ENCODE results near the gene TMEM121.
A peak's percentile ranks its signal among the peaks of the same experiment; 100 is the strongest.
"Not testable (repeated sequence)": the region's sequence is repeated elsewhere in the genome, so short reads cannot be mapped to it uniquely, and the experiment has no call there.

Gene TMEM121

DNA sequence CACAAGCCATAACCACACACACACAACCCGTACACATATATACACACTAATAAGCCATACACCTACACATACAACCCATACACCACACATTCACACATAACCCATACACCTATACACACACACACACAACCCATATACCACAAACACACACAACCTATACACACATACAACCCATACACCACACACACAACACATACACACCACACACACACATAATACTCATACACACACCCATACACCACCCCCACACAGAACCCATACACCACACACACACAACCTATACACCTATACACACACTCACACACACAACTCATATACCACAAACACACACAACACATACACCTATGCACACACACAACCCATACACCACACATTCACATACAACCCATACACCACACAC is 44.1 kb downstream of the TMEM121 start:
- no peak for DNase-seq (ENCODE audit: low spot score)

DNA sequence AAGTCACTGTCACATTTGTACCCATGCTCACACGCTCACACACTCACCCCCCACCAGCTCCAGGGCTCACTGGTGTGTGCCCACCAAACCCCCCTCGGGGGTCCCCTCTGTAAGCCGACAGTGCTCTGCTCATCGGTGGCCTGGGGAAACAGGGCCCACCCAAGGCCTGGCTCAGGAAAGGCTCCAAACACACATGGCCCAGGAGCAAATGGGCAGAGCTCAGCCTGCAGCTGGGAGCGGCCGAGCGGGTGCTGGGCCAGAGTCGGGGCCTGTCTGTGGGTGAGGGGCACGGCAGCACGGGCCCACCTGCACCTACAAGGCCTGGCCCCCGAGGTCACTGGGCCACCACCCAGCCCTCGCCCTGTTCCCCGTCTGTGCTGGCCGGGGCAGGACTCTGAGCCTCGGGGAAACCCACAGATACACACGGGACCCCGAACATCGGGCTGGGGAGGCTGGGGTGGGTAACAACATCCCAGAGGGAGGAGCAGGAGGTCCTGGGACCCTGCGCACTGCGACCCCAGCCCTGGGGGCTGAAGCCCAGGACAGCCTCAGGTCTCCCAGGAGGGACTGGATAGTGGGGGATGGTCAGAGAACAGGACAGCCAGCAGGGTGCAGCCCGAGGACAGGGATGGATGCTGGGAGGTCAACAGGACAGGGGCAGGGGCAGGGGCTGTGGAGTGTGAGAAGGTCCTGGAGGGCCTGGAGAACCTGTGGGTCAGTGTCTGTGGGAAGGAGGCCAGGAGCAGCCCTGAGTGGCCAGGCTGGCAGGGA is 45.0 kb downstream of the TMEM121 start:
- DNase-seq (ENCODE audit: low spot score): peak; percentile 41

GRCh38 chr14:105572063-105572462 is 45.7 kb downstream of the TMEM121 start:
- DNase-seq (ENCODE audit: low spot score): peak; percentile 57

DNA sequence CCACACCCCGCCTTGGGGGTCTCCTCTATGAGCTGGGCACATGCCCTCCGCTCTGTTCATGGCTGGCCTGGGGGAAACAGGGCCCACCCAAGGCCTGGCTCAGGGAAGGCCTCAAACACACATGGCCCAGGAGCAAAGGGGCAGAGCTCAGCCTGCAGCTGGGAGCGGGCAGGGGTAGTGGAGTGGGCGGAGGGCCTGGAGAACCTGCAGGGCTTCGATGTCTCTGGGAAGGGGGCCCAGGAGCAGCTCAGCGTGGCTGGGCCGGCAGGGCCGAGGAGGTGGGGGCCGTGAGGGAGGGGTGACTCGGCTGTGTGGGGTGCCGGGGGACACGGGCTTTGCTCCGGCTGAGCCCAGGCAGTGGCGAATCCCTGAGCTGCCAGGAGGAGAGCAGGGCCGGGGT is 47.5 kb downstream of the TMEM121 start:
- DNase-seq (ENCODE audit: low spot score): peak; percentile 27

DNA sequence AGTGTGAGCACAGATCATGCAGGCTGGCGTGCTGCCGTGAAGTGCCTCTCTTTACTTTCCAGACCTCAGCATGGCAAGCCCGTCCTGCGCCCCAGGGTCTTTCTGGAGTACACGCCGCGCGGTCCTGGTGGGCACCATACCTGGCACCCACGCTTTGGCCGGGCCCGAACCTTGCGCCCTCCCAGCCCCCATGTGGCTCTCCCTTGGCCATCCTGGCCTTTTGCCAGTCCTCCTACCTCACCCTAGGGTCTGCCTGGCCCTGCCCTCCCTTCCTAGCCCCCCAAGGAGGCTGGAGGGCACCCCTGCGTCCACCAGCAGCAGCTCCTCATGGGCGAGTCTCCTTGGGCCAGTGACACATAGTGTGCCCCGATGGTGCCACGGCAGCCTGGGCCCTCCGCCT is 48.0 kb downstream of the TMEM121 start:
- DNase-seq (ENCODE audit: low spot score): not testable (repeated sequence)

DNA sequence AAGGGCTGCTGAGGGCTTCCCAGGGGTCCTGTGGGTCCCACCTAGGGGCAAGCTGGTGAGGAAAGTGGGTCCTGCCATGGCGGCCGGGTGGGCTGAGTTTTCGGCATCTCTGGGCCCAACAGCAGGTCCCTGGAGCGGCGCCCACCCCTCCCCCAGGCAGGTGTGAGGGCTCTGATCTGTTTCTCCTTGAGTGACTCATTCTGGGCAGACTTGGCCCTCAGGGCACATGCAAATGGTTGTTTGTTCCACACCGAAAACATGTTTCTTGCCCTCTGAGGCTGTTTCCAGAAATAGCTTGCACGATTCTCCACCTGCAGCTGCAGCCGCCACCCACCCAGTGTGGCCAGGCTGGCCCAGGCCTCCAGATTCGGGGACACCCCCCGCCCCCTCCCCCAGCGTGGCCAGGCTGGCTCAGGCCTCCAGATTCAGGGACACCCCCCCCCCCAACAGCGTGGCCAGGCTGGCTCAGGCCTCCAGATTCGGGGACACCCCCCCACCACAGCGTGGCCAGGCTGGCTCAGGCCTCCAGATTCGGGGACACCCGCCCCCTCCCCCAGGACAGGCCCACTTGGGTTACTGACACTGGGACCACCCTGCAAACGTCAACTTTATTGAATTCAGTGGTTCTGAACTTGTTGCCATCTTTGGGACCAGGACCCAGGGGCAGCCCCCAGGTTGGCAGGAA is 48.8 kb downstream of the TMEM121 start:
- DNase-seq (ENCODE audit: low spot score): peak; percentile 54

- DNase-seq (ENCODE audit: low spot score): peak; percentile 43
Observed at GRCh38 chr14:105576525-105577088, 50.2 kb downstream of the TMEM121 start.

- DNase-seq (ENCODE audit: low spot score): peak; percentile 52
Observed at GRCh38 chr14:105577314-105577861, 51.0 kb downstream of the TMEM121 start.

DNA sequence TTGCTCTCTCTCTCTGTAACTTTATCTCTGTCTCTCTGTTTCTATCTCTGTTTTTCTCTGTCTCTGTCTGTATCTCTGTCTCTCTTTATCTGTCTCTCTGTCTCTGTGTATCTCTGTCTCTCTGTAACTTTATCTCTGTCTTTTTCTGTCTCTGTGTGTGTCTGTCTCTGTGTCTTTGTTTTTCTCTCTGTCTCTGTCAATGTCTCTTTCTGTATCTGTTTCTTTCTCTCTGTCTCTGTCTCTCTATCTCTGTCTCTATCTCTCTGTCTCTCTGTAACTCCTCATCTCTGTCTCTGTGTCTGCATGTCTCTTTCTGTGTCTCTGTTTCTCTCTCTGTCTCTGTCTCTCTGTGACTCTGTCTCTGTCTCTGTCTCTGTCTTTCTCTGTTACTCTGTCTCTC is 51.7 kb downstream of the TMEM121 start:
- no peak for DNase-seq (ENCODE audit: low spot score)

GRCh38 chr14:105579221-105579620 is 52.8 kb downstream of the TMEM121 start:
- DNase-seq (ENCODE audit: low spot score): not testable (repeated sequence)

Data from NAMALWA (cell line).